IMR-90 (cell line): ENCODE results near the gene FAM110A.

ENCODE experiments used
- CHD1 ChIP-seq: IDR thresholded peaks from 2 replicates; pipeline ENCODE4 v1.6.1; 2012; ENCODE audit warnings: low read depth, low read length, improper control_type of control experiment
- CTCF ChIP-seq: conservative IDR thresholded peaks from 2 replicates; pipeline ENCODE4 v1.5.1; 2012; ENCODE audit warnings: mild to moderate bottlenecking, low read depth, low read length, improper control_type of control experiment
- ELK1 ChIP-seq: fragments of 150-350 bp; IDR thresholded peaks from 2 replicates; pipeline ENCODE4 v1.6.1; 2016; ENCODE audit warnings: low read depth, mild to moderate bottlenecking, low read length, moderate library complexity, borderline replicate concordance
- POLR2A ChIP-seq: IDR thresholded peaks from 2 replicates; pipeline ENCODE4 v1.6.1; 2012; ENCODE audit warnings: mild to moderate bottlenecking, low read depth, low read length
- RCOR1 ChIP-seq: IDR thresholded peaks from 2 replicates; pipeline ENCODE4 v1.6.1; 2012; ENCODE audit warnings: mild to moderate bottlenecking, low read length, improper control_type of control experiment; ENCODE audit not compliant: insufficient replicate concordance
- RFX5 ChIP-seq: IDR thresholded peaks from 2 replicates; pipeline ENCODE4 v1.8.0; 2012; ENCODE audit warnings: low read depth, mild to moderate bottlenecking, low read length, moderate library complexity
- SMC3 ChIP-seq: fragments of 150-350 bp; IDR thresholded peaks from 2 replicates; pipeline ENCODE4 v1.6.1; 2016; ENCODE audit warnings: low read depth, mild to moderate bottlenecking, antibody characterized with exemption, low read length, moderate library complexity

GRCh38 chr20:813390-813789, 20.1 kb upstream of the FAM110A start:
- TF ChIP-seq CTCF, result no peak
- no peak for TF ChIP-seq RFX5
- TF ChIP-seq POLR2A, result no peak
- TF ChIP-seq CHD1, result no peak
- no peak for TF ChIP-seq SMC3
- no peak for TF ChIP-seq RCOR1
- no peak for TF ChIP-seq ELK1
